Measurements from ENCODE around the gene ALG6.

- no peak for TF ChIP-seq ZNF547 (CRISPR knock-in tag; IDR thresholded peaks at IDR 0.05)
- no peak for TF ChIP-seq SMC3 (IDR thresholded peaks at IDR 0.05; ENCODE audit: low read length)
- TF ChIP-seq U2AF2 (IDR thresholded peaks at IDR 0.05; ENCODE audit: low read depth, low read length), result no peak
- TF ChIP-seq, protein P1, sequence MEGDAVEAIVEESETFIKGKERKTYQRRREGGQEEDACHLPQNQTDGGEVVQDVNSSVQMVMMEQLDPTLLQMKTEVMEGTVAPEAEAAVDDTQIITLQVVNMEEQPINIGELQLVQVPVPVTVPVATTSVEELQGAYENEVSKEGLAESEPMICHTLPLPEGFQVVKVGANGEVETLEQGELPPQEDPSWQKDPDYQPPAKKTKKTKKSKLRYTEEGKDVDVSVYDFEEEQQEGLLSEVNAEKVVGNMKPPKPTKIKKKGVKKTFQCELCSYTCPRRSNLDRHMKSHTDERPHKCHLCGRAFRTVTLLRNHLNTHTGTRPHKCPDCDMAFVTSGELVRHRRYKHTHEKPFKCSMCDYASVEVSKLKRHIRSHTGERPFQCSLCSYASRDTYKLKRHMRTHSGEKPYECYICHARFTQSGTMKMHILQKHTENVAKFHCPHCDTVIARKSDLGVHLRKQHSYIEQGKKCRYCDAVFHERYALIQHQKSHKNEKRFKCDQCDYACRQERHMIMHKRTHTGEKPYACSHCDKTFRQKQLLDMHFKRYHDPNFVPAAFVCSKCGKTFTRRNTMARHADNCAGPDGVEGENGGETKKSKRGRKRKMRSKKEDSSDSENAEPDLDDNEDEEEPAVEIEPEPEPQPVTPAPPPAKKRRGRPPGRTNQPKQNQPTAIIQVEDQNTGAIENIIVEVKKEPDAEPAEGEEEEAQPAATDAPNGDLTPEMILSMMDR (CRISPR knock-in tag; IDR thresholded peaks at IDR 0.05), result no peak
These were observed 37.0 kb upstream of the ALG6 start for GRCh38 chr1:63330331-63330916.
